ENCODE data around the gene CCSAP.

CCSAP gene

GRCh38 chr1:229344139-229344538 lies 1.3 kb upstream of the CCSAP start:
- Histone ChIP-seq H3K27me3 (ENCODE audit: control insufficient read depth, low read length) (peaks cover 5% of the 10 kb centered on the region; the same call in 1 of the 2 replicates), H3K4me1 (ENCODE audit: control insufficient read depth, low read length) (peaks cover 23% of the 10 kb centered on the region), H3K36me3 (ENCODE audit: control insufficient read depth, low read length) (peaks cover 7% of the 10 kb centered on the region), H4K20me1 (ENCODE audit: control insufficient read depth, insufficient read depth, low read depth, low read length) (0 out of 2 replicates have a peak, but pooled peaks cover 3% of the 10 kb centered on the region), H3K9me3 (ENCODE audit: control insufficient read depth, insufficient read depth, low read length) (0 out of 2 replicates have a peak, but pooled peaks cover 3% of the 10 kb centered on the region), H3K79me2 (ENCODE audit: control insufficient read depth, low read length) (peaks cover 29% of the 10 kb centered on the region), H3K4me3 (ENCODE audit: low read length) (no peak overlapping the region), H3K9me2 (replicated peaks; ENCODE audit: control insufficient read depth, low read length) (no peaks in the 10 kb centered on the region), H3K4me2 (ENCODE audit: low read length) (0 out of 2 replicates have a peak overlapping the region, but pooled peaks have one; percentile 80), H3F3A (ENCODE audit: control insufficient read depth, insufficient read depth) (peaks cover 17% of the 10 kb centered on the region), H3K27ac (ENCODE audit: low read depth, low read length) (no peak overlapping the region)
- TF ChIP-seq, protein P1, sequence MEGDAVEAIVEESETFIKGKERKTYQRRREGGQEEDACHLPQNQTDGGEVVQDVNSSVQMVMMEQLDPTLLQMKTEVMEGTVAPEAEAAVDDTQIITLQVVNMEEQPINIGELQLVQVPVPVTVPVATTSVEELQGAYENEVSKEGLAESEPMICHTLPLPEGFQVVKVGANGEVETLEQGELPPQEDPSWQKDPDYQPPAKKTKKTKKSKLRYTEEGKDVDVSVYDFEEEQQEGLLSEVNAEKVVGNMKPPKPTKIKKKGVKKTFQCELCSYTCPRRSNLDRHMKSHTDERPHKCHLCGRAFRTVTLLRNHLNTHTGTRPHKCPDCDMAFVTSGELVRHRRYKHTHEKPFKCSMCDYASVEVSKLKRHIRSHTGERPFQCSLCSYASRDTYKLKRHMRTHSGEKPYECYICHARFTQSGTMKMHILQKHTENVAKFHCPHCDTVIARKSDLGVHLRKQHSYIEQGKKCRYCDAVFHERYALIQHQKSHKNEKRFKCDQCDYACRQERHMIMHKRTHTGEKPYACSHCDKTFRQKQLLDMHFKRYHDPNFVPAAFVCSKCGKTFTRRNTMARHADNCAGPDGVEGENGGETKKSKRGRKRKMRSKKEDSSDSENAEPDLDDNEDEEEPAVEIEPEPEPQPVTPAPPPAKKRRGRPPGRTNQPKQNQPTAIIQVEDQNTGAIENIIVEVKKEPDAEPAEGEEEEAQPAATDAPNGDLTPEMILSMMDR (IDR thresholded peaks at IDR 0.05; ENCODE audit: low read depth, low read length, poor library complexity, severe bottlenecking), result no peak
- no peak for TF ChIP-seq EZH2phosphoT487 (IDR thresholded peaks at IDR 0.05; ENCODE audit: borderline replicate concordance, low read length)

DNA sequence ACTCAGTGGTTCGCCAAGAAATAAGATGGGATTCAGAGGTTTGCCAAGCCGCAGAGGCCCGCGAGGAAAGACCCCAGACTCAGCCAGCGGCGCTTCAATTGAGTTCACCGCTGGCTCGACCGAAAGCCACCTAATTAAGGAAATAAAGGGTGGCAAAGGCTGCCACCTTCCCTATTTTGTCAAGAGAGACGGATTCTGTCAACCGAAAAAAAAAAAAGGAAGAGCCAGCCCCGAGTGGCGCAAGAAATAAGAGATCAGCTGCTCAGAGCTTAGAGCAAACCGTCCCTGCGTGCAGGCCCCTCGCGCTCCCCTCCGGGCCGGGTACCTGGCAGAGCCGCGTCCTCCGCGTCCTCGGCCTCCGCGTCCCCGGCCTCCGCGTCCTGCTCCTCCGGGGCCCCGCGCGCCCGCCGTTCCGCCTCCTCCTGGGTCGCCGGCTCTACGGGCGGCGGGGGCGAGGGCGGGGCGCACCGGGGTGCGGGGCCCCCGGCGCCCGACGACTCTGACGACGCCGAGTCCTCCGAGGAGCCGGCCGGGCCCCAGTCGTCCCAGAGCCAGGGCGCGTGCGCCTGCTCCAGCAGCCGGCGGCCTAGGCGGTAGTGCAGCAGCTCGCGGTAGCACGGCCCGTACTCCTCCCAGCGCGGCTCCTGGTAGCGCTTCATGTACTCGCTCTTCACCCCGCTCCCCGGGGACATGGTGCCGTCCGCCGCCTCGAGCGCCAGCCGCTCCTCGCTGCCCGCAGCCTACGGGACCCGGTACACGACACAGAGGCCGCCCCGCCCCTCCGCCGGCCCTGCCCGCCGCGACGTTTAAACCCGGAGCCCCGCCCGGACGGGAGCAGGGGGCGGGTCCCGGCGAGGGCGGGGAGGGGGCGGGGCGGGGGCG lies 832 bp downstream of the CCSAP start:
- no peaks in the 10 kb centered on the region for H3K9me2 ChIP-seq (replicated peaks; ENCODE audit: control insufficient read depth, low read length)
- H3F3A ChIP-seq (ENCODE audit: control insufficient read depth, insufficient read depth), result peaks cover 17% of the 10 kb centered on the region
- peaks cover 7% of the 10 kb centered on the region for H3K36me3 ChIP-seq (ENCODE audit: control insufficient read depth, low read length)
- peak overlapping the region; percentile 80 for H3K4me2 ChIP-seq (ENCODE audit: low read length)
- 0 out of 2 replicates have a peak, but pooled peaks cover 6% of the 10 kb centered on the region for H4K20me1 ChIP-seq (ENCODE audit: control insufficient read depth, insufficient read depth, low read depth, low read length)
- H3K79me2 ChIP-seq (ENCODE audit: control insufficient read depth, low read length), result peaks cover 49% of the 10 kb centered on the region
- H3K4me3 ChIP-seq (ENCODE audit: low read length), result peak overlapping the region; percentile 78
- peak overlapping the region; percentile 50 for H3K27ac ChIP-seq (ENCODE audit: low read depth, low read length)
- H3K9me3 ChIP-seq (ENCODE audit: control insufficient read depth, insufficient read depth, low read length), result 0 out of 2 replicates have a peak, but pooled peaks cover 3% of the 10 kb centered on the region
- H3K27me3 ChIP-seq (ENCODE audit: control insufficient read depth, low read length), result 0 out of 2 replicates have a peak, but pooled peaks cover 5% of the 10 kb centered on the region
- TF ChIP-seq, protein P1 (IDR thresholded peaks at IDR 0.05; ENCODE audit: low read depth, low read length, poor library complexity, severe bottlenecking), result no peak
- TF ChIP-seq EZH2phosphoT487 (IDR thresholded peaks at IDR 0.05; ENCODE audit: borderline replicate concordance, low read length), result no peak
- H3K4me1 ChIP-seq (ENCODE audit: control insufficient read depth, low read length), result peaks cover 40% of the 10 kb centered on the region

DNA sequence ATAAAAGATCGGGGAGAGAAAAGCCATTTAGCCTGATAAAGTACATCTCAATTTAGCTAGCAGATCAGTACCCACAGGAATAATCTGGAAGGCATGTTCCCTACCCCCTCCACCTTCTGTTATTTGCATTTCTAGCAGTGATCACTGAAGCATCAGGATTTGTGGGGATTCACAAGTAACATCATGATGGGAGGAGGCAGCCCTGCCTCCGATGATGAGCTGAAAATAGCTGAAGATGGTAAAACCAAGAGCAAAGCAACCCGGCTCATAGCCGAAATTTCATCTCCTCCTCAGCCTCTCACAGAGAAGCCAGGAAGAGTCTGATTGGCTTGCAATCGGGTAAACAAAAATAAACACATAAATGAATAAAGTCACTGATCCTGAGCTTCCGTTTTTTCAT lies 2.4 kb downstream of the CCSAP start:
- TF ChIP-seq, protein P1 (IDR thresholded peaks at IDR 0.05; ENCODE audit: low read depth, low read length, poor library complexity, severe bottlenecking), result no peak
- no peak for TF ChIP-seq EZH2phosphoT487 (IDR thresholded peaks at IDR 0.05; ENCODE audit: borderline replicate concordance, low read length)
- Histone ChIP-seq H3K4me3 (ENCODE audit: low read length) (peak overlapping the region; percentile 78), H3K79me2 (ENCODE audit: control insufficient read depth, low read length) (peaks cover 62% of the 10 kb centered on the region), H3K27me3 (ENCODE audit: control insufficient read depth, low read length) (no peaks in the 10 kb centered on the region), H3K9me2 (replicated peaks; ENCODE audit: control insufficient read depth, low read length) (no peaks in the 10 kb centered on the region), H4K20me1 (ENCODE audit: control insufficient read depth, insufficient read depth, low read depth, low read length) (0 out of 2 replicates have a peak, but pooled peaks cover 6% of the 10 kb centered on the region), H3K9me3 (ENCODE audit: control insufficient read depth, insufficient read depth, low read length) (0 out of 2 replicates have a peak, but pooled peaks cover 3% of the 10 kb centered on the region), H3K4me2 (ENCODE audit: low read length) (peak overlapping the region; percentile 80), H3F3A (ENCODE audit: control insufficient read depth, insufficient read depth) (peaks cover 17% of the 10 kb centered on the region), H3K36me3 (ENCODE audit: control insufficient read depth, low read length) (peaks cover 9% of the 10 kb centered on the region), H3K4me1 (ENCODE audit: control insufficient read depth, low read length) (peaks cover 49% of the 10 kb centered on the region), H3K27ac (ENCODE audit: low read depth, low read length) (no peak overlapping the region)
